HG02623 (cell line): ENCODE data around the gene CTSC.
"Not testable (repeated sequence)": the region's sequence is repeated elsewhere in the genome, so short reads cannot be mapped to it uniquely, and the experiment has no call there.

Experiments used
- ATAC-seq: cut with Tn5 transposase; IDR thresholded peaks from one replicate; pipeline ENCODE4 v1.9.1; 2021; ENCODE audit warnings: moderate library complexity; ENCODE audit not compliant: unreplicated experiment

CTSC gene

DNA sequence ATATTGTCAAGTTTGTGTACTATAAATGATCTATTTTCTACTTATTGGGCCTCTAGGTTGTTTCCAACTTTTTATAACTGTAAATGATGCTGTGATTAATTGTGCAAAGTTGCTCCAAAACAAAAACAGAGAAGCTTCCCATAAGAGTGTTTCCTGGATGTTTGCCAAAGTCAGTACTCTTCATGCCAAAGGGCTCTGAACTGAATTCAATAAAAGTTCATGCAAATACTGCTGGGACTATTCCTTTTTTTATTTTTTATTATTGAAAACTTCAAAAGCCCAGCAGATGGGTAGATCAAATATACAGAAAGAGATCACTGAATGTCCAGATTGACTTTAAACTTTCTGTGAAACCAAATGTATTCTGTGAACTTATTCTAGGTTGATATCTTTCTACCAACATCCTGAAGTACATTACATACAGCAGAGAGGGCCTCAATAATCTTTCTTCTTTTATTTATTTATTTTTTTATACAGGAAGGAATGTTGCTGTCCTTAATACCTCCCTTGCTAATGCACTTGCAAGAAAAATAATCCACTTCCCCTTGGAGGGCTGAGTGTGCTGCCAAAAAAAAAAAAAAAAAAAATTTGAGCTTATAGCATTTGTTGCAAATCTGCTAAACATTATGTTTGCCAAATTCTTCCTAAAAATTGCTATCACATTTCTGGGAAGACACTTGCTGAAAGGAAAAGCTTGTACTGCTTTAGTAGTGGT lies 53.0 kb downstream of the CTSC start:
- no peak for ATAC-seq

DNA sequence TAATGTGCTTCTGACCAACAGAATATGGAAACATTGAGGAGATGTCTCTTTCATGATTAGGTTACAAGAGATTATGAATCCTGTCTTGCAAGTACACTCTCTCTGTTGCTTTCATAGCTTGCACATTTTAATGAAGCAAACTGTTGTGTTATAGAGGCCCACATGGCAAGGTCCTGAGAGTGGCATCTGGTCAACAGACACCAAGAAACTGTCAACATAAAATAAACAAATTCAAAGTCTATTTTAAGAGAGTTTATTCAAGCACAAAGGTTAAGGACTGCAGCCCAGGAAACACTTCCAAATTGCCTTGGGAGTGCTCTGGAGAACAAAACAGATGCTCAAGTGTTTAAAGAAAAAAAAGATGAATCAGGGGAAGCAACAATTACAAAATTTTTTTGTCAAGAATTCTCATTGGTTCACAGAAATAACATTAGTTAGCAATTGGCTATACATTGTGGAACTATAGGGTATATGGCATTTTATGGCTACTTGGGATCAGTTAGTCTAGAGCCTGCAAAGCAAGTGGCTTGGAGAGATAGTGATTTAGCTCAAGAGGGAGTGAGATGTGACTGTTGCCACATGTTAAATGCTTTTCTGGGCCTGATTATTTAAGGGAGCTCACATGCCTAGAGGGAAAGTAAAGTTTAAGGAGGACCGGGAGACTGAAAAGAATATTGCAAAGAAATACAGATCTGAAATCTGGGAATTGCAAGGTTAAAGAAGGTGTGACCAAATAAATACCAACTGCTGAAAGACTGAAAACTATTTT lies 54.6 kb downstream of the CTSC start:
- no peak for ATAC-seq

GRCh38 chr11:88281317-88281712 lies 56.2 kb downstream of the CTSC start:
- no peak for ATAC-seq

- no peak for ATAC-seq
These were observed 56.7 kb downstream of the CTSC start for GRCh38 chr11:88280673-88281316.

DNA sequence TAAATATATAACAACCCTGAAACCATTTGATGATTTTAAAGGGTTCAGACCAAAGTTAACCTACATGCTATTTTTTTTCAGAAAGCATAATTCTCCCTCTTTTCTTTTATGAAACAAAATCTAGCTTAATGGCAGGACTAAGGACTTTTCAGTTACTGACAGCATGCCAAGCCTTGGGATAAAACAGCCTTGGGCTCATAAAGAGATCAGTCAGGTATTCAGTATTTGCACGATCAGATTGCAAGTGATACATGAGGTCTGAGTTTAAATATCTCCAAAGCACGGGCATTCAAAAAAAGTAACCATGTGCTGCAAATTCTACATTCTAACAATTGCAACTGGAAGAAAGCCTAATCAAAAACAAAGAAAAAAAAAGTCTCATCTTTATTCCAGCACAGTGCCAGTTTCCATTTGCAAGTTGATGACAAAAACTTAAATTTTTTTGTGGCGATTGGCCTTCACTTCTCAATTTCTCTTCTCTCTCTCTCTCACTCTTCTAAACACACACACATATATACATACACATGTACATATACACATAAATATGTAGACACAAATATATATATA lies 60.1 kb downstream of the CTSC start:
- ATAC-seq = no peak

DNA sequence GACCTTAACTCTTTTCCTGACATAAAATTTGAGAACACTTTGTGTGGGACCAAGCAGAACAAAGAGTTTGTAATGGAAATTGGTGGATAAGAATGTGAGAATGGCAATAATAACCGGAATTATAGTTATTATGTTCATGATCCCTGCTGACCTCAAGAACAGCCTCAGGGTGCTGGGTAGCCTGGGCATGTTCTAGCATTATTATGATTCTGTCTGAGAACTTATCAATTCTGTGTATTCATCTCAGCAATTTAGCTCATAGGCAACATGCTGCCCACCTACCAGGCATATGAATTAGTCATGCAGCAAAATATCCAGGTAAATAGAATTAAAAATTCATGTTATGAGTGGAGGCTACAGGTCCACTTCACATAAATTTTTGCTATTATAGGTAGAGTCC lies 61.9 kb downstream of the CTSC start:
- ATAC-seq = no peak

- ATAC-seq = no peak
These were observed 70.6 kb downstream of the CTSC start for GRCh38 chr11:88266919-88267318.

- no peak for ATAC-seq
These were observed 71.4 kb downstream of the CTSC start for GRCh38 chr11:88266157-88266556.

DNA sequence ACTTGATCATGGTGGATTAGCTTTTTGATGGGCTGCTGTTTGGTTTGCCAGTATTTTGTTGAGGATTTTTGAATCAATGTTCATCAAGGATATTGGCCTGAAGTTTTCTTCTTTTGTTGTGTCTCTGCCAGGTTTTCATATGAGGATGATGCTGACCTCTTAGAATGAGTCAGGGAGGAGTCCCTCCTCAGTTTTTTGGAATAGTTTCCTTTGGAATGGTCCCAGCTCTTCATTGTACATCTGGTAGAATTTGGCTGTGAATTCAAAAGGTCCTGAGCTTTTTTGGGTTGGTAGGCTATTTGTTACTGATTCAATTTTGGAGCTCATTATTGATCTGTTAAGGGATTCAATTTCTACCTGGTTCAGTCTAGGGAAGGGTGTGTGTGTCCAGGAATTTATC lies 78.1 kb downstream of the CTSC start:
- ATAC-seq = no peak

DNA sequence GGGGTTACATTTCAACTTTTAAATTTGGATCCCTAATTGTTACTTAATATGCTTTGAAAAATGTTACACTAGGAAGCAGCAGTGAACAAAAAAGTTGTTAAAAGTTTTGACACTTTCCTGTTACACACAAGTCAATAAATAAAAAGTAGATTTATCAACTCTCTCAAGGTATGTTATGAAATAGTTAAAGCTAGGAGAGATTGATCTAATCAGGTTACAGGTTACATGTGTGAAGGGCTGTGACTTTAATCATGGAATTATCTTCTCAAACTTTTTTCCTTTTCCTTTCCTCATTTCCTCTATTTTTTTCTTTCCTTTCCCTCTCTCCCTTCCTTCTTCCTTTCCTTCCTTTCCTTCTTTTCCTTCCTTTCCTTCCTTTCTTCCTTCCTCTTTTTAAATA lies 85.3 kb downstream of the CTSC start:
- ATAC-seq = no peak

DNA sequence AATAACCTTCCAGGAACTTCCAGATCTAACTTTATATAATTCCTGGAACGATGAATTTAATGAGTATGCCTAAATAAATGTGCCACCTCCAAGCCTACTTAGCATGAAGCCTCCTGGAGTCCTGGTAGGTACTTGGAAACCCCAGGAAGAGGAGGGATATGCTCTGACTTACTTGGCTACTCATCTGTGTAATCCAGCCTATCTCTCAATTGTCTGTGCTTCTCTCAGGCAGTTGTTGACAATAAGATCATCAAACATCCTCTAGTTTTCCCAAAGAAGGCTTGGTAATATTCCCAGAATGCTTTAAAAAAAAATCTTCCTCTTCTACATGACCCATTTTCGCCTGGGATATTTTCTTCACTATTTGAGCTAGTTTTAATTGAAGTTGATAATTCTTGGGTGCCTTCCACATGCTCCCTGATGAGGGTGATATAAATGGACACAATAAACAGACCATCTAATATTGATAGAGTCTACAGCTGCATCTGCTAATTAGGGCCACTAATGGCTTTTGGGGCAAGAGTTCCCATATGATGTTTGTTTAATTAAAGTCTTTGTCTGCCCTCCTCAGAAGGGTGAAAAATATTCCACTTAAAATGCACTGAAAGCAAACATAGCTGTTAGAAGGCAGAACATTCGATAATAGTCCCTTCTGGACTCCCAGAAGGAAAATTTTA lies 86.8 kb downstream of the CTSC start:
- no peak for ATAC-seq

DNA sequence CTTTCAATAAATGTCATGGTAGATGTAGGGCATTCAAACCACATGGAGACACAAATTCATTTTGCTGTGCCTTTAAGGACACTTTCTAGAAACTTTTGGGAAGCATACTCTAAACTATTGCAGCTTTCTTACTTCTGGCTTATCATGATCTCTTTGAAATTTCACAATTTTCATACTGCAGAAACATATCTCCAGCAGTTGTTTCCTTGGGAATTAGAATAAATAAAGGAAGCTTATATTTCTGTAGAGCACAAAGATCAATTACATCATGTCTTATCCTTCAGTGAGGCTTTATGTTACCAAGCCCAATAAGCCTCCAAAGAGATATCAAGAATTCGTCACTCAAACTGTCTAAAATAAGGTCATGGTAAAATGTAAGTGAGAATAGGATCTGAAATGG lies 87.8 kb downstream of the CTSC start:
- no peak for ATAC-seq

- no peak for ATAC-seq
These were observed 90.8 kb downstream of the CTSC start for GRCh38 chr11:88246696-88247095.

GRCh38 chr11:88245576-88245975 lies 92.0 kb downstream of the CTSC start:
- ATAC-seq = not testable (repeated sequence)
